Fibroblast of lung (primary cell): Measurements from ENCODE around the gene NUP37. TPM values are rescaled to one million over a fixed set of nuclear protein-coding genes. Genes with fewer than 3 reads are reported as not detected.

Experiments
- DNase-seq, 2 donors: peaks; one replicate each; pipeline versions ENCODE4 v3.0.0 to v3.0.0-alpha.2; 2010; ENCODE audit warnings: low read depth in 2 of 2
- H2AFZ ChIP-seq: 2 replicates; pipeline ENCODE4 v1.5.1; 2012; ENCODE audit warnings: low read length, control low read depth, inconsistent platforms
- H3K27ac ChIP-seq: 2 replicates; pipeline ENCODE4 v1.5.1; 2011; ENCODE audit warnings: low read length, control low read depth; ENCODE audit not compliant: insufficient read depth
- H3K27me3 ChIP-seq: 2 replicates; pipeline ENCODE4 v1.5.1; 2011; ENCODE audit warnings: mild to moderate bottlenecking, low read length; ENCODE audit not compliant: control insufficient read depth, insufficient read depth
- H3K36me3 ChIP-seq: 2 replicates; pipeline ENCODE4 v1.5.1; 2011; ENCODE audit warnings: low read length; ENCODE audit not compliant: control insufficient read depth, insufficient read depth
- H3K4me1 ChIP-seq: 2 replicates; pipeline ENCODE4 v1.5.1; 2011; ENCODE audit warnings: low read length; ENCODE audit not compliant: control insufficient read depth, insufficient read depth; ENCODE audit errors: extremely low read depth
- H3K4me2 ChIP-seq: 2 replicates; pipeline ENCODE4 v1.5.1; 2011; ENCODE audit warnings: low read length, control low read depth; ENCODE audit not compliant: insufficient read depth; ENCODE audit errors: extremely low read depth
- H3K4me3 ChIP-seq, 4 experiments: fragments of 200-600 bp in 1 of 4; sonication (generic) in 1 of 4; replicated peaks in 1 of 4; 2 replicates each; pipeline ENCODE4 v1.5.1; 2011 to 2016; ENCODE audit warnings: low read length in 4 of 4, low read depth in 3 of 4, mild to moderate bottlenecking in 3 of 4, control low read depth in 2 of 4, inconsistent platforms in 1 of 4, mixed read lengths in 1 of 4; ENCODE audit not compliant: insufficient read depth in 1 of 4; ENCODE audit errors: control extremely low read depth in 1 of 4
- H3K79me2 ChIP-seq: 2 replicates; pipeline ENCODE4 v1.5.1; 2012; ENCODE audit warnings: mild to moderate bottlenecking, low read length, inconsistent platforms; ENCODE audit not compliant: control insufficient read depth, insufficient read depth
- H3K9ac ChIP-seq: 2 replicates; pipeline ENCODE4 v1.5.1; 2011; ENCODE audit warnings: mild to moderate bottlenecking, low read length, control low read depth; ENCODE audit not compliant: insufficient read depth
- H3K9me3 ChIP-seq: 2 replicates; pipeline ENCODE4 v1.5.1; 2012; ENCODE audit warnings: low read depth, low read length; ENCODE audit not compliant: control insufficient read depth, insufficient read depth
- H4K20me1 ChIP-seq: 2 replicates; pipeline ENCODE4 v1.5.1; 2011; ENCODE audit warnings: low read length; ENCODE audit not compliant: control insufficient read depth, insufficient read depth; ENCODE audit errors: extremely low read depth
- EZH2 ChIP-seq: IDR thresholded peaks from 2 replicates; pipeline ENCODE4 v1.5.1; 2012; ENCODE audit warnings: low read length, control low read depth, mild to moderate bottlenecking; ENCODE audit errors: missing control alignments
- polyA plus RNA-seq, 2 donors: library from polyadenylated mRNA; depleted of rRNA in 1 of 2; stranded (reverse) in 1 of 2; unstranded in 1 of 2; fragments of >200 nt; gene quantifications; 2 replicates each; pipeline ENCODE4 v1.2.1, GENCODE V29; 2011 to 2012; ENCODE audit warnings: missing spikeins in 1 of 2
- total RNA-seq: library from RNA; depleted of rRNA; stranded (reverse); fragments of >200 nt; gene quantifications from 2 replicates; pipeline ENCODE4 v1.2.1, GENCODE V29; 2014
- TF ChIP-seq, protein P1 (sequence below), 2 donors: IDR thresholded peaks in 1 of 2; conservative IDR thresholded peaks in 1 of 2; 1 replicate in 1 of 2; 2 replicates in 1 of 2; pipeline ENCODE4 v1.5.1; 2011 to 2012; ENCODE audit warnings: low read length in 2 of 2, control low read depth in 1 of 2, inconsistent platforms in 1 of 2, low read depth in 1 of 2, mild to moderate bottlenecking in 1 of 2

Gene NUP37
- total and polyA plus RNA-seq, 2 donors (not counting 1 experiment from before 2014, with no cell fraction given): 38.3 to 61.9 TPM

DNA sequence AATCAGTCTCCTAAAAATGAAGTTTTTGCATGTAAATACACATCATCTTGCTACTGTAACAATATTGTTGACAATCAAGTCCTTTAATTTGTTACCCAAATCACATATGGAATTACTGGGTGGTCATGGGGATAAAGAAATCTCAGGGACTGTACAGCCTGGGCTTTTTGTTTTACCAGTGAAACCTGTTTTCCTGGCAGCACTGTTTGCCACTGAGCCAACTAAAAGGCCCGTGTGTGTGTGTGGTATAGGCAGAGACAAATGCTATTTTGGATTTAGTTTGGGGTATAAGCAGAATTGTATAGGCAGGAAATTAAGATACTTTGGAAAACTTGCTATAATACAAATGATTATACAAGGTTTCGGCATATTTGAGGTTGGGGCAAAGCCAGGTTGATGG, 5.7 kb downstream of the NUP37 start:
- no peak overlapping the region for H3K4me2 ChIP-seq
- no peak overlapping the region for H2AFZ ChIP-seq
- H3K79me2 ChIP-seq: no peaks in the 10 kb centered on the region
- peaks cover 1% of the 10 kb centered on the region for H3K36me3 ChIP-seq
- no peak overlapping the region for H3K27ac ChIP-seq
- no peak overlapping the region for H3K9ac ChIP-seq
- no peak overlapping the region for H3K4me3 ChIP-seq
- no peak for DNase-seq
- TF ChIP-seq EZH2: no peak
- TF ChIP-seq, protein P1, sequence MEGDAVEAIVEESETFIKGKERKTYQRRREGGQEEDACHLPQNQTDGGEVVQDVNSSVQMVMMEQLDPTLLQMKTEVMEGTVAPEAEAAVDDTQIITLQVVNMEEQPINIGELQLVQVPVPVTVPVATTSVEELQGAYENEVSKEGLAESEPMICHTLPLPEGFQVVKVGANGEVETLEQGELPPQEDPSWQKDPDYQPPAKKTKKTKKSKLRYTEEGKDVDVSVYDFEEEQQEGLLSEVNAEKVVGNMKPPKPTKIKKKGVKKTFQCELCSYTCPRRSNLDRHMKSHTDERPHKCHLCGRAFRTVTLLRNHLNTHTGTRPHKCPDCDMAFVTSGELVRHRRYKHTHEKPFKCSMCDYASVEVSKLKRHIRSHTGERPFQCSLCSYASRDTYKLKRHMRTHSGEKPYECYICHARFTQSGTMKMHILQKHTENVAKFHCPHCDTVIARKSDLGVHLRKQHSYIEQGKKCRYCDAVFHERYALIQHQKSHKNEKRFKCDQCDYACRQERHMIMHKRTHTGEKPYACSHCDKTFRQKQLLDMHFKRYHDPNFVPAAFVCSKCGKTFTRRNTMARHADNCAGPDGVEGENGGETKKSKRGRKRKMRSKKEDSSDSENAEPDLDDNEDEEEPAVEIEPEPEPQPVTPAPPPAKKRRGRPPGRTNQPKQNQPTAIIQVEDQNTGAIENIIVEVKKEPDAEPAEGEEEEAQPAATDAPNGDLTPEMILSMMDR (conservative IDR thresholded peaks at IDR 0.05 in 1 of 2, IDR thresholded peaks at IDR 0.05 in 1 of 2; ENCODE audit: low read depth in 1 of 2, low read length in 2 of 2): no peak
- no peaks in the 10 kb centered on the region for H3K9me3 ChIP-seq
- no peaks in the 10 kb centered on the region for H3K27me3 ChIP-seq
- no peaks in the 10 kb centered on the region for H4K20me1 ChIP-seq
- no peaks in the 10 kb centered on the region for H3K4me1 ChIP-seq

DNA sequence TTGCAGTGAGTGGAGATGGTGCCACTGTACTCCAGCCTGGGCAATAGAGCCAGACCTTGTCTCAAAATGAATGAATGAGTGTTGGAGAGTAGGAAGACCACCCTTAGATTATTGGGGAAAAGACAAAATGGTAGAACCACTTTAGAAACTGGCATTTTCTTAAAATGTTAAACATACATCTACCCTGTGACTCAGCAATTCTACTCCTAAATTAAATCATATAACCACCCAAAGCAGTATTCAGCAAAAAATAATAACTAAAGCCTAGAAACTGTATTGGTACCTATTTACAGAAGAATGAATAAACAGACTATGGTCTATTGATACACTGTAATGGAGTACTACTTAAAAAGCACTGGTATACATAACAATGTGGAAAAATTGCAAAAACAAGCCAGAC, 9.1 kb downstream of the NUP37 start:
- Histone ChIP-seq H3K27me3 (no peaks in the 10 kb centered on the region), H3K4me1 (no peaks in the 10 kb centered on the region), H3K4me2 (no peak overlapping the region), H3K36me3 (peaks cover 4% of the 10 kb centered on the region), H3K79me2 (no peaks in the 10 kb centered on the region), H3K9ac (no peak overlapping the region), H4K20me1 (no peaks in the 10 kb centered on the region), H2AFZ (no peak overlapping the region), H3K9me3 (no peaks in the 10 kb centered on the region), H3K27ac (no peak overlapping the region), H3K4me3 (no peak overlapping the region)
- TF ChIP-seq, protein P1 (conservative IDR thresholded peaks at IDR 0.05 in 1 of 2, IDR thresholded peaks at IDR 0.05 in 1 of 2; ENCODE audit: low read depth in 1 of 2, low read length in 2 of 2): no peak
- TF ChIP-seq EZH2: no peak
- DNase-seq: no peak

DNA sequence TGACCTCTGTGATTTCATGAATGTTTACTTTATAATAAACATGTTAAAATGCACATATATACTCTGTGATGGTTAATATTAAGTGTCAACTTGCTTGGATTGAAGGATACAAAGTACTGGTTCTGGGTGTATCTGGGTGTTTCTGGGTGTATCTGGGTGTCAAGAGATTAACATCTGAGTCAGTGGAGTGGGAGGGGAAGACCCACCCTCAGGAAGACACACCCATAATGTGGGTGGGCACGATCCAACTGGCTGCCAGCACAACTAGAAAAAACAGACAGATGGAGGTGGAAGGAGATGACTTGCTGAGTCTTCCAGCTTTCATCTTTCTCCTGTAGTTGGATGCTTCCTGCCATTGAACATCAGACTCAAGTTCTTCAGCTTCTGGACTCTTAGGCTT, 11.9 kb downstream of the NUP37 start:
- no peak for DNase-seq

More for the DNA sequence above, 11.9 kb downstream of the NUP37 start:
- Histone ChIP-seq H3K27ac (no peak overlapping the region), H3K36me3 (peaks cover 4% of the 10 kb centered on the region), H3K79me2 (no peaks in the 10 kb centered on the region), H3K4me2 (no peak overlapping the region), H4K20me1 (no peaks in the 10 kb centered on the region), H3K9me3 (no peaks in the 10 kb centered on the region), H3K9ac (no peak overlapping the region), H2AFZ (no peak overlapping the region), H3K4me1 (no peaks in the 10 kb centered on the region), H3K27me3 (no peaks in the 10 kb centered on the region), H3K4me3 (no peak overlapping the region)
- no peak for TF ChIP-seq EZH2
- TF ChIP-seq, protein P1 (conservative IDR thresholded peaks at IDR 0.05 in 1 of 2, IDR thresholded peaks at IDR 0.05 in 1 of 2; ENCODE audit: low read depth in 1 of 2, low read length in 2 of 2): no peak
